OCI-LY1 (cell line): ENCODE results near the gene FGF7.

Experiments used
- EZH2 ChIP-seq: fragments of 200-600 bp; sonication (generic), shearing (Covaris generic); IDR thresholded peaks from 2 replicates; pipeline ENCODE4 v1.8.0; 2017; ENCODE audit warnings: borderline replicate concordance, mixed run types, mild to moderate bottlenecking, antibody characterized with exemption, low read length, moderate library complexity, mixed read lengths
- TF ChIP-seq, protein P1 (sequence below): fragments of 200-600 bp; sonication (generic), shearing (Covaris generic); IDR thresholded peaks from 2 replicates; pipeline ENCODE4 v1.5.1; 2017; ENCODE audit warnings: mild to moderate bottlenecking, antibody characterized with exemption, low read length, moderate library complexity, mixed read lengths

DNA sequence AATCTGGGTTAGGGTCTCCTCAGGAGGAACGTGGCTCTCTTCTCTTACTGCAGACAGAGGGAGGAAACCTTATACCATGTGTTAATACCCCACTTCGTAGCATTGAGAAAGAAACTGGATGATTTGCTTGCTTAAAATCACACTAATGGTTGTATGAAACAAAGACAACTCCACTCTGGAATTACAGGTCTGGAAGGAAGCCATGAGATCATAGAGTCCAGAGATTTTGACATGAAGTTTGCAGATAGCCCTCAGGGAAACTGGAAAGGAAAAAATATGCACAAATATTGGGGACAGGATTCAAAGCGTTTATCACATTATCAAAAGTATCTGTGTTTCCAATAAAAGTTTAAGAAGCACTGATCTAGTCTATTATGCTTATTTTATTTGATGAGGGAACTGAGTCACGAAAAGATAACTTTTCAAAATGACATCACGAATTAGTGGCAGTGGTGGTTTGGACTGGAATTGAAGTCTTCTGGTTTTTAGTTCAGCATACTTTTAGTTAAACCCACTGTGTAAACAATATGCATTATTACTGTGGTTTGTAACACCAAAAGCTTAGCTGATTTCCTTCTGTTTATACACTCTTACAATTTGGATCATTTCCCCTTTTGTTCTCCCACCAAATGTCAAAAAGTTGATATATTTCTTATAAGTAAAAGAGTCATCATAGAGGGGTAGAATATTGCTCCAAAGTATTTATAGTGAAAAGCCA lies 16.8 kb downstream of the FGF7 start:
- TF ChIP-seq, protein P1, sequence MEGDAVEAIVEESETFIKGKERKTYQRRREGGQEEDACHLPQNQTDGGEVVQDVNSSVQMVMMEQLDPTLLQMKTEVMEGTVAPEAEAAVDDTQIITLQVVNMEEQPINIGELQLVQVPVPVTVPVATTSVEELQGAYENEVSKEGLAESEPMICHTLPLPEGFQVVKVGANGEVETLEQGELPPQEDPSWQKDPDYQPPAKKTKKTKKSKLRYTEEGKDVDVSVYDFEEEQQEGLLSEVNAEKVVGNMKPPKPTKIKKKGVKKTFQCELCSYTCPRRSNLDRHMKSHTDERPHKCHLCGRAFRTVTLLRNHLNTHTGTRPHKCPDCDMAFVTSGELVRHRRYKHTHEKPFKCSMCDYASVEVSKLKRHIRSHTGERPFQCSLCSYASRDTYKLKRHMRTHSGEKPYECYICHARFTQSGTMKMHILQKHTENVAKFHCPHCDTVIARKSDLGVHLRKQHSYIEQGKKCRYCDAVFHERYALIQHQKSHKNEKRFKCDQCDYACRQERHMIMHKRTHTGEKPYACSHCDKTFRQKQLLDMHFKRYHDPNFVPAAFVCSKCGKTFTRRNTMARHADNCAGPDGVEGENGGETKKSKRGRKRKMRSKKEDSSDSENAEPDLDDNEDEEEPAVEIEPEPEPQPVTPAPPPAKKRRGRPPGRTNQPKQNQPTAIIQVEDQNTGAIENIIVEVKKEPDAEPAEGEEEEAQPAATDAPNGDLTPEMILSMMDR, result no peak
- TF ChIP-seq EZH2, result no peak
